GM13977 (cell line): ENCODE measurements around the gene CREB3L1.

Experiments
- DNase-seq: peaks from one replicate; pipeline ENCODE4 v3.0.0; 2012; ENCODE audit warnings: low spot score
- CTCF ChIP-seq: IDR thresholded peaks from 2 replicates; pipeline ENCODE4 v1.5.1; 2012; ENCODE audit warnings: mild to moderate bottlenecking, control low read depth; ENCODE audit not compliant: insufficient read depth; ENCODE audit errors: extremely low read depth, missing control alignments
- in situ Hi-C: fragments of 300-500 bp; cut with MboI; formaldehyde crosslinking; loops from one replicate; pipeline ENCODE4 v1.12.0; 2022; ENCODE audit warnings: low sequenced_read_pairs, low pct_unique_long_range_greater_than_20kb, mixed read lengths, inconsistent platforms; ENCODE audit not compliant: unreplicated experiment

CREB3L1 gene

DNA sequence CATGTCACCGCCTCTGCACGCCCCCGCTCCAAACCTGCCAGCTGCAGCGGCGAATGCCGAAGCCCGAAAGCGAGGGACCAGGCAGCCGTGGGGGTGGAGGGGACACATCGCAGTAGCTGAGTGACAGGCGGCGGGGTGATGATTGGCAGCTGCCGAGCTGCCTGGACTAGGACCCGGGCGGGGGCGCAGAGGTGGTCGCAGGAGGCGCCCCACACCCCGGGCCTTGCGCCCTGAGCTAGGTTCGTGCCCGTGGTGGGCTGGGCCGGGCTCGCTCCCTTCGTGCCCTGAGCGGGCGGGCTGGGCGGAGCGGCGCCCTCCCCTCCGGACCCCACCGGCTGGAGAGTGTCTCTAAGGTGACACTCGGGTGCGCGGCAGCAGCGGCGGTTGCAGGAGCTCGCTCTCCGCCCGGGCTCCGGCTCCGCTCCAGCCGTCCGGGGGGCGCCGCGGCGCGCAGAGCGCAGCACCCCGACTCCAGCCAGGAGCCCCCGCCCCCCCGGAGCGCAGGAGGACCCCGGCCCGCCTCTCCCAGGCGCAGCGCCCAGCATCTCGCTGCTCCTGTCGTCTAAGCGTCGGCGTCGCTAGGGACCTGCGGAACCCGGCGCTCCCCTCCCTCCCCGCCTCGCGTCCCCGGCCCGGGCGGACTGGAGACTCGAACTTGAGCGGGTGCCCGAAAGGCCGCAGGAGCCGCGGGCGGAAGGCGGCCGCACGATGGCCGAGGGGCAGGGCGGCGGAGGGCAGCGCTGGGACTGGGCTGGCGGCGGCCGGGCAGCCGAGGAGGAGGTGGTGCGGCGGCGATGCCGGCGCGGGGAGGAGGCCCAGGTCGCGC lies 55.3 kb downstream of the CREB3L1 start:
- in situ Hi-C loops: no loop called here
- DNase-seq: no peak
- no peak for TF ChIP-seq CTCF

DNA sequence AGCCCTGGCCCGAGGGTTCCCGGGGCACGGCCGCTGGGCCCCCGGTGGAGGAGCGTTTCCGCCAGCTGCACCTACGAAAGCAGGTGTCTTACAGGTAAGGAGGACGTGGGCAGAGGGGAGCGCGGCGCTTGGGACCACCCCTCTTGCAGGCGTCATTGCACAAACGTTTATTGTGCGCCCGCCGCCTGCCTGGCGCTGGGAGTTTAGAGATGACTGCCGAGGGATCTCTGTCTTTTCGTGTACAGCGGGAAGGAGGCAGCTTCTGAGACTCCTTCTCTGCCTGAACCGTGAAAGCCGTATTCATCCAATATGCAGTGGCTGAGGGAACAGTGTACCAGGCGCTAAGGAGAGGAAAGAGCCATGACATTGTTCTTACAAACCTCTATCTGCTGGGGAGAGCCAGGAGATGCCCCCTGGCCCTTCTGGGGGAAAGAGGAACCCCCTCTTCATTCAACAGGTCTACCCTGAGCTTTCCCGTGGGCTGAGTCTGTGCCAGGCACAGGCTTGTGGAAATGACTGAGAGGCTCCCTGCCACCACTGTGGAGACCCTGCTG lies 56.0 kb downstream of the CREB3L1 start:
- DNase-seq: no peak
- TF ChIP-seq CTCF: no peak
- in situ Hi-C loops: no loop called here

- in situ Hi-C loops: no loop called here
- DNase-seq: no peak
- no peak for TF ChIP-seq CTCF
These were observed 56.7 kb downstream of the CREB3L1 start for GRCh38 chr11:46334211-46334610.

DNA sequence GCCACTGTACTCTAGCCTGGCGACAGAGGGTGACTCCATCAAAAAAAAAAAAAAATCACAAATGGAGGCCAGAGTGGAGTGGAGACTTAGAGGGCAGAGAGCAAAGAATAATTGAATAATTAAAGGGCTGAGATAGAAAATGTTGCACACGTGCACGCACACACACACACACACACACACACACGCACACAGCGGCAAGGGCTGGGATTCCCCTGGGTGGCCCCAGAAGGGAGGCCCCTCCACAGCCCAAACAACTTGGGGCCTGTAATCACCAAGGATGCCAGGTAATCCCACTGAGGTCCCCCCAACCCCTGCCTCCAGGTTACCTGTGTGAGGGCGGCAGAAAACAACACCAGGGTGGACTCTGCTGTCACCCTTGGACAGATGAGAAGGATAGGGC lies 57.8 kb downstream of the CREB3L1 start:
- in situ Hi-C loops: no loop called here
- TF ChIP-seq CTCF: no peak
- DNase-seq: no peak

DNA sequence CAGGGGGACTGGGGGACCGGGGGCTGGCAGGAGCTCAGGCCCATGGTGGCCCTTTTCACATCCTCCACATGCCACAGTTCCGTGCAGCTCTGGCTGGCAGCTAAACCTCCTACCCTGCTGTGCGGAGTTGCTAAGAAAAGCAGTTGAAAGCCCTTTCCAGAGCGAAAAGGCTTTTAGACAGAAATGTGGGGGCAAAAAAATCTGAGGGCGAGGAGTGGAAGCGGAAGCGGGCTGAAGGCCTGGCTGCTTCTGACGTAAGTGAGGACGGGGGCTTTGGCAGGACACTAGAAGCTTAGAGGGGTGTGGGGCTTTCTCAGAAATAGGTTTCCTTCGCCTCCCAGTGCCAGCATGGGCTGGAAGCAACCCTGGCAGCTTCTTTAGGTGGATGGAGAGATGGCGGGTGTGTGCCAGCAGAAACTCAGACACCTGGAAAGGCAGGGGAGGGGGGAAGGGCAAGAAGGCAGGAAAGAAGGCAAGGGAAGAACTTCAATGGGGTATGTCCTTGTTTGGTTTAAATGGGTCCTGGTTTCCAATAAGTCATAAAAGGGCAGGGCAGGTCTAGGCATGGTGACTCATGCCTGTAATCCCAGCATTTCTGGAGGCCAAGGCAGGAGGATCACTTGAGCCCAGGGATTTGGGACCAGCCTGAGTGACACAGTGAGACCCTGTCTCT lies 58.6 kb downstream of the CREB3L1 start:
- no peak for TF ChIP-seq CTCF
- in situ Hi-C loops: no loop called here
- no peak for DNase-seq

DNA sequence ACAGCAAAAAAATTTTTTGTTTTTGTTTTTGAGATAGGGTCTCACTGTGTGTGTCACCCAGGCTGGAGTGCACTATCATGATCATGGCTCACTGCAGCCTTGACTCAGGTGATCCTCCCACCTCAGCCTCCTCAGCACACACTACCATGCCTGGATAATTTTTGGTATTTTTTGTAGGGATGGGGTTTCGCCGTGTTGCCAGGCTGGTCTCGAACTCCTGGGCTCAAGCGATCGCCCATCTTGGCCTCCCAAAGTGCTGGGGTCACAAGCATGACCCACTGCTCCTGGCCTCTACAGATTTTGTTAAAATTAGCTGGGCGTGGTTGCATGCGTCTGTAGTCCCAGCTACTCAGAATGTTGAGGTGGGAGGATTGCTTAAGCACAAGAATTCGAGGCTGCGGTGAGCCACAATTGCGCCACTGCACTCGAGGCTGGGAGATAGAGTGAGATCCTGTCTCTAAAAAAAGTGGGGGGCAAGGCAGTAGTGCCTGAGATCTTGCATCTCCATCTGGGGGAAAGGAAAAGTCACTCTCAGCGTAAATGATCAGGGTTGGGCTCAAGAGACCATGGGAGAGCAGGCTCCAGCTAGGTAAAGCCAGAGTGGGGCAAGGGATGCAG lies 59.2 kb downstream of the CREB3L1 start:
- in situ Hi-C loops: no loop called here
- no peak for TF ChIP-seq CTCF
- DNase-seq: no peak
